KG1 (cell line): ENCODE results near the gene SLC44A5.
"Not testable (repeated sequence)": the region's sequence is repeated elsewhere in the genome, so short reads cannot be mapped to it uniquely, and the experiment has no call there.

ENCODE experiments used
- DNase-seq: peaks from one replicate; lab custom pipeline; 2025; lab: John Stamatoyannopoulos, UW

SLC44A5 gene

DNA sequence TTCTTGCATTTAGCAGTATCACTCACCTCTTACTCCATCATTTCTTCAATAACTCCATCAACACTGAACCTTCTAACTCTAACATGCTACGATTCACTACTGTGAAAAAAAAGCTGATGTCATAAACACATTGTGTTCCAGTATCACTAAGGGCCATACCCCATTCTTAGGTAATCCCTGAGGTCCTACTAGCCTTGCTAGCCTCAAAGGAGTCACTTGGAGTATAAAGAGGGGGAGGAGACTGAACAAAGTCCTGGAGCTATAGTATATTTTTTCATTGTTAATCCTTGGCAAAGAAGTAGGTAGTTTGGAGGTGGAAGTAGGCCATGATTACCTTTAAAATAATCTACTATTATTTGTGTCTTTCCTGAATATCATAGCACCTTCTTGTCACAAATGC lies at the start of gene SLC44A5:
Gene SLC44A5, minus strand, starts transcription at position 101 of the 400 bp plus-strand sequence. CDS start 69,667 bp downstream, outside the sequence.
- DNase-seq: no peak

DNA sequence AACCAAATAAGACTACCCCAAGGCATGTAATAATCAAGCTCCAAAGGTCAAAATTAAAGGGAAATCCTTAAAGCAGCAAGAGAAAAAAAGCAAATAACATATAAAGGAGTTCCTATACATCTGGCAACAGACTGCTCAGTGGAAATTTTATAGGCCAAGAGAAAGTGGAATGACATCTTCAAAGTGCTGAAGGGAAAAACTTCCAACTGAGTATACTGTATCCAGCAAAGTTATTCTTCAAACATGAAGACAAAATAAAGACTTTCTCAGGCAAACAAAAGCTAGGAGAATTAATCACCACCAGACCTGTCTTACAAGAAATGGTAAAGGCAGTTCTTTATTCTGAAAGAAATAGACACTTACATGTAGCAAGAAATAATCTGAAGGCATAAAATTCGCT lies 45.0 kb upstream of the SLC44A5 start:
- no peak for DNase-seq

DNA sequence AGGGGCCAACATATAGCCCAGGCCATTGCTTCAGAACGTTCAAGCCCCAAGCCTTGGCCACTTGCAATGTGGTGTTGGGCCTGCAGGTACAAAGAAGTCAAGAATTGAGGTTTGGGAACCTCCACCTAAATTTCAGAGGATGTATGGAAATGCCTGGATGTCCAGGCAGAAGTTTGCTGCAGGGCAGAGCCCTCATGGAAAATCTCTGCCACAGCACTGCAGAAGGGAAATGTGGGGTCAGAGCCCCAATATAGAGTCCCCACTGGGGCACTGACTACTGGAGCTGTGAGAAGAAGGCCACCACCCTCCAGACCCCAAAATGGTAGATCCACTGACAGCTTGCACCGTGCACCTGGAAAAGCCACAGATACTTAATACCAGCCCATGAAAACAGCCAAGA lies 36.3 kb upstream of the SLC44A5 start:
- not testable (repeated sequence) for DNase-seq

- not testable (repeated sequence) for DNase-seq
These were observed 34.2 kb upstream of the SLC44A5 start for GRCh38 chr1:75645153-75645552.

DNA sequence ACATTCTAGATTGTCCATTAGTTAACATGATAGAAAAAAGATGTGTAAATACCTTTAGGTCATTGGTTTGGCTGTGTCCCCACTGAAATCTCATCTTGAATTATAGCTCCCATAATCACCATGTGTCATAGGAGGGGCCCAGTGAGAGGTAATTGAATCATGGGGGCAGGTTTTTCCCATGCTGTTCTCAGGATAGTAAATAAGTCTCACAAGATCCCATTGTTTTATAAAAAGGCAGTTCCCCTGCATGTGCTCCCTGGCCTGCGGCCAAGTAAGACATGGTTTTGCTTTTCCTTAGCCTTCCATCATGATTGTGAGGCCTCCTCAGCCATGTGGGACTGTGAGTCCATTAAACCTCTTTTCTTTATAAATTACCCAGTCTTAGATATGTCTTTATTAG lies 32.5 kb upstream of the SLC44A5 start:
- no peak for DNase-seq

- no peak for DNase-seq
These were observed 30.4 kb upstream of the SLC44A5 start for GRCh38 chr1:75641325-75641724.

DNA sequence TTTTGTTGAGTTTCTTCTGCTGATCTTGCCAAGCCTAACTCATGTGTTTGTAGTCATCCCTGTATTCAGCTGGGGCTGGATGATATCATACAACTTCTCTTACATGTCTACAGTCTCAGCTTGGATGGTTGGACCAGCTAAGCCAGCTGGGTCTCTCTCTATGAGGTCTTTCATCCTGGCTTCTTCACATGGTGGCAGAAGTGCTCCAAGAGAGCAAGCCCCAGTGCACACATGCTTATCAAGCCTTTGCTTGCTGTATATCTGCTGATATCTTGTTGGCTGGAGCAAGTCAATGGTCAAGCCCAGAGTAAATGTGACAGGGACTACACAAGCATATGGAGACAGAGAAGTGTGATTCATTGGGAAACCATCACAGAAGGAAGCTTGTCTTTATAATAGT lies 29.2 kb upstream of the SLC44A5 start:
- DNase-seq: no peak

GRCh38 chr1:75632350-75632949 lies 21.5 kb upstream of the SLC44A5 start:
- no peak for DNase-seq

- DNase-seq: no peak
These were observed 20.1 kb upstream of the SLC44A5 start for GRCh38 chr1:75630998-75631397.

DNA sequence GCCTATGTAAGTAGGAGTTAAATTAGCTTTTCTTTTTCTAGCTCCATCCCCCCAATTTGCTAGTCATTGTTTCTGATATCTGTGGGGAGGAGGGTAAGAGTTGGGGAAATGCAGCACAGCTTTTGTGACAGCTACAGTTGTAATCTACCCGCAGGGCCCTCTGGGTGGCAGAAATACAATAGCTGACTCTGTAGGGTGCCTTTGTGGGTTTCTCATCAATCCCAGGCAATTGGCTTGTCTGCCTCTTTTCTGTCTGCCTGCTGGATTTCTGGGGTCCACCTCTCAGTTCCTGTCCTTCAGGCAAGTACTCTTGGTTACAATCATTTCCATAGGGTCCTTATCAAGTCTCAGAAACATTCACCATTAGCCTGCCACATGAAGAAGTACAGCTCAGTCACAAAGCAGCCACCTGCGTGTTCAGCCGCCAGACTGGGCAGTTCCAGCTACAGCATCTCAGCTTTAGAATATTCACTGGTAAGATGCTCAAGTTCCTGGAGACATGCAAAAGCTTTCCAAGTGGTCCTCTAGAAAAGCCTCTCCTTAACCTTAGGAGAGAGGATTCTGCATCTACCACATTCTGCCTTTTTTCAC lies 19.2 kb upstream of the SLC44A5 start:
- no peak for DNase-seq

DNA sequence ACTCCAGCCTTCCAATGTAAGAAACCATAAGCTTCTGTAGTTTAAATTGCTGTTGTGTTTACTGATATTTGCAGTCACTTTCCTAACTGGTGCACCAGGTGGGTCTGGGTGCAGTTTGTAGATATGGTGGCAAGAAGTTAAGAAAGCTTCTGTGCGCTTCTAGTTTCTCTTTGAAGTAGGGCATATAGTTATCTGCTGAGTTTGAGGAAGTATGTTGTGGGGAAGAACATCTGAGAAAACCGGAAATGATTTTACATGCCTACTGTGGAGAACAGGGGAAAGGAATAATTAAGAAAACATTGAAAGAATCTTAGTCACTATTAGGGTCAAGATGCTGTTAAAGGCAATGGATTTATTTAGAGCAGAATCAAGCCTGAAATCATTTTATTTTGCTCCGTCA lies 14.9 kb upstream of the SLC44A5 start:
- DNase-seq: no peak

DNA sequence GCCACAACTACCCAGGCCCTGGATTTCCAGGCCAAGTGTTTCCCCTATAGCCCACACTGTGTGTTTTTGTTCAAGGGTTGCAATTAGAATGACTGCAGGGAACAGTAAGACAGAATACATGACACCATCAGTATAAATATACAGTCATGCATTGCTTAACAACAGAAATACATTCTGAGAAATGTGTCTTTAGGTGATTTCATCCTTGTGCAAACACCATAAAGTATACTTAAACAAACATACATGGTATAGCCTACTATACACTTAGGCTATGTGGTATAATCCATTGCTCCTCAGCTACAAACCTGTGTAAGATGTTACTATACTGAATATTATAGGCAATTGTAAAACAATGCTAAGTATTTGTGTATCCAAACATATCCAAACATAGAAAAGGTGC lies 7.5 kb upstream of the SLC44A5 start:
- no peak for DNase-seq

- DNase-seq: no peak
These were observed 5.8 kb upstream of the SLC44A5 start for GRCh38 chr1:75616436-75617433.

- no peak for DNase-seq
These were observed 4.9 kb upstream of the SLC44A5 start for GRCh38 chr1:75615613-75616435.

- DNase-seq: no peak
These were observed 3.5 kb upstream of the SLC44A5 start for GRCh38 chr1:75614399-75614756.

DNA sequence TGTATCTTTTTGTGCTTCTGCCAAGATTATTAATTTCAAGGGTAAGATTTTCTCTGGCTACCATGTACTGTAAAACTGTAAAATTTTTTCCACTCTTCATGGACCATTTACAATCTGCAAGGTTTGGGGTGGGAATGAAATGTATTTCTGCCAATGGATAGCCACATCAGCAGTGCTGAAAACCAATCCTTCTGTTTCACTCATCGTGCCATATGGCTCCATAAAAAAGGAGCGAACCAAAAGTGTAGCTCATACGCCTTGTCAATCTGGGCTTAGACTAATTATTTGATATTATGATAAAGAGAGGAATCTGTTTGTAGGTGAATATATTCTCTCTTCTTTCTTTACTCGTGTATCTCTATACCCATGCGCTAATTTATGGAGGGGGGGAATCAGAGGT lies 3.0 kb upstream of the SLC44A5 start:
- no peak for DNase-seq

GRCh38 chr1:75612976-75613375 lies 2.1 kb upstream of the SLC44A5 start:
- no peak for DNase-seq

- DNase-seq: no peak
These were observed 8.4 kb downstream of the SLC44A5 start for GRCh38 chr1:75602486-75602885.

- DNase-seq: no peak
These were observed 10.1 kb downstream of the SLC44A5 start for GRCh38 chr1:75600781-75601180.

DNA sequence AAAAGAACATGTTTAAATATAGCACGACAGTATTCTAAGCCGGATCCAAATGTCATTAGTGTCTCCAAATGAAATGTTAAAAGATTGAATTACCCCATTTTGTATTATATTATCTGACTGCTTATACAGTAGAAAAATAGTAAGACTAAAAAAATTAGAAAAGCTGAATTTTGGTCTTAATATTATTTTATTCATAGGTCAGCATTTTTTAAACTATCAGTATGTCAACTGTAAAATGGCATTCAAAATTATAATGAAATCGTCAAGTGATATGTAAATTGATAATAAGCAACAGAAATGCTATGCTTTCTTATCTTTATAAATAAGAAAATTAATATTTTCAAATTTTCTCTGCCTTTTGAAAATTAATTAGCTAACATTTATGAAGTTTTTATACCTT lies 16.6 kb downstream of the SLC44A5 start:
- no peak for DNase-seq

- DNase-seq: not testable (repeated sequence)
These were observed 17.5 kb downstream of the SLC44A5 start for GRCh38 chr1:75593457-75593856.

GRCh38 chr1:75589637-75590036 lies 21.3 kb downstream of the SLC44A5 start:
- DNase-seq: no peak
